HFF-Myc (cell line): ENCODE results near the gene MUCL3.
A peak's percentile ranks its signal among the peaks of the same experiment; 100 is the strongest.

Experiments
- DNase-seq: peaks from one replicate; pipeline ENCODE4 v3.0.0-alpha.2; 2011; ENCODE audit warnings: low read depth; ENCODE audit errors: extremely low read depth
- H3K4me3 ChIP-seq: replicated peaks from 2 replicates; pipeline ENCODE4 v1.5.1; 2011; ENCODE audit warnings: low read depth, mild to moderate bottlenecking, control low read depth, low read length
- TF ChIP-seq, protein P1 (sequence below): IDR thresholded peaks from 2 replicates; pipeline ENCODE4 v1.5.1; 2012; ENCODE audit warnings: mild to moderate bottlenecking, low read depth, low read length, control low read depth; ENCODE audit errors: missing control alignments

Gene MUCL3

GRCh38 chr6:30939473-30939872, 1.3 kb upstream of the MUCL3 start:
- H3K4me3 ChIP-seq: no peak overlapping the region
- TF ChIP-seq, protein P1, sequence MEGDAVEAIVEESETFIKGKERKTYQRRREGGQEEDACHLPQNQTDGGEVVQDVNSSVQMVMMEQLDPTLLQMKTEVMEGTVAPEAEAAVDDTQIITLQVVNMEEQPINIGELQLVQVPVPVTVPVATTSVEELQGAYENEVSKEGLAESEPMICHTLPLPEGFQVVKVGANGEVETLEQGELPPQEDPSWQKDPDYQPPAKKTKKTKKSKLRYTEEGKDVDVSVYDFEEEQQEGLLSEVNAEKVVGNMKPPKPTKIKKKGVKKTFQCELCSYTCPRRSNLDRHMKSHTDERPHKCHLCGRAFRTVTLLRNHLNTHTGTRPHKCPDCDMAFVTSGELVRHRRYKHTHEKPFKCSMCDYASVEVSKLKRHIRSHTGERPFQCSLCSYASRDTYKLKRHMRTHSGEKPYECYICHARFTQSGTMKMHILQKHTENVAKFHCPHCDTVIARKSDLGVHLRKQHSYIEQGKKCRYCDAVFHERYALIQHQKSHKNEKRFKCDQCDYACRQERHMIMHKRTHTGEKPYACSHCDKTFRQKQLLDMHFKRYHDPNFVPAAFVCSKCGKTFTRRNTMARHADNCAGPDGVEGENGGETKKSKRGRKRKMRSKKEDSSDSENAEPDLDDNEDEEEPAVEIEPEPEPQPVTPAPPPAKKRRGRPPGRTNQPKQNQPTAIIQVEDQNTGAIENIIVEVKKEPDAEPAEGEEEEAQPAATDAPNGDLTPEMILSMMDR: no peak
- DNase-seq: no peak

GRCh38 chr6:30942338-30943060, 1.7 kb downstream of the MUCL3 start:
- TF ChIP-seq, protein P1: peak; percentile 83
- peak; percentile 79 for DNase-seq

GRCh38 chr6:30944051-30944450, 3.3 kb downstream of the MUCL3 start:
- DNase-seq: no peak
- TF ChIP-seq, protein P1: no peak
- no peak overlapping the region for H3K4me3 ChIP-seq

More at GRCh38 chr6:30942338-30943060, 1.7 kb downstream of the MUCL3 start:
- H3K4me3 ChIP-seq: no peak overlapping the region

GRCh38 chr6:30945281-30945680, 4.5 kb downstream of the MUCL3 start:
- TF ChIP-seq, protein P1: no peak
- no peak for DNase-seq
- H3K4me3 ChIP-seq: no peak overlapping the region

DNA sequence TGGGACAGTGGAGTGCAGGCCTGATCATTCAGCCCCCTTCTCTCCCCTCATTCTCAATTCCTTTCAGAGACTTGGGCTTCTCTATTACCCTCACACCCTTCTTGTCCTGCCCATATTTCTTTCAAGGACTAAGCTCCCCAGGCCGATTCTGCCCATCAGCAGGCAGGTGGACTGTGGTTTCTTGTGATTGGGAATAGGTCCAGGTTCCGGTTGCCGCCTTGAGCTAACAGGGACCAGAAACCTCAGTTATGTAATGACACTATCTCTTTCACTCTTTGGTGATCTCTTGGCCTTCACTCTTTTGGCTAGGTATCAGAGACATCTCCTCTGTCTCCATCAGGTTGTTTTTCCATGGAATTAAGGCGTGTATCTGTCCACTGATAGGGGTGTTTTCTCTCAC, 6.5 kb downstream of the MUCL3 start:
- DNase-seq: no peak
- H3K4me3 ChIP-seq: no peak overlapping the region
- TF ChIP-seq, protein P1: no peak

- TF ChIP-seq, protein P1: no peak
- no peak for DNase-seq
- no peak overlapping the region for H3K4me3 ChIP-seq
Observed at GRCh38 chr6:30948811-30949210, 8.0 kb downstream of the MUCL3 start.
